NOMO-1 (cell line): ENCODE data around the gene C15orf39.

Source experiments
- DNase-seq, 2 experiments: peaks; one replicate each; lab custom pipeline; 2025; ENCODE audit not compliant: unreplicated experiment in 2 of 2; lab: John Stamatoyannopoulos, UW

C15orf39 gene

GRCh38 chr15:75171408-75171807 is 30.3 kb upstream of the C15orf39 start:
- DNase-seq: peak; percentile 38 to 42

- DNase-seq: no peak
Observed at GRCh38 chr15:75172284-75172820, 29.3 kb upstream of the C15orf39 start.

GRCh38 chr15:75174102-75174501 is 27.6 kb upstream of the C15orf39 start:
- DNase-seq: no peak

- DNase-seq: no peak
Observed at GRCh38 chr15:75174729-75175128, 27.0 kb upstream of the C15orf39 start.

- DNase-seq: no peak
Observed at GRCh38 chr15:75176396-75176761, 25.3 kb upstream of the C15orf39 start.

- peak in 1 of 2 experiments; percentile 9 for DNase-seq
Observed at GRCh38 chr15:75177360-75178071, 24.2 kb upstream of the C15orf39 start.

- peak; percentile 15 to 64 for DNase-seq
Observed at GRCh38 chr15:75178171-75178937, 23.3 kb upstream of the C15orf39 start.

- no peak for DNase-seq
Observed at GRCh38 chr15:75178938-75179745, 22.5 kb upstream of the C15orf39 start.

GRCh38 chr15:75179746-75180140 is 21.9 kb upstream of the C15orf39 start:
- DNase-seq: no peak

GRCh38 chr15:75181780-75182179 is 19.9 kb upstream of the C15orf39 start:
- DNase-seq: no peak

- no peak for DNase-seq
Observed at GRCh38 chr15:75182187-75183131, 19.2 kb upstream of the C15orf39 start.

GRCh38 chr15:75185271-75186029 is 16.2 kb upstream of the C15orf39 start:
- DNase-seq: no peak

GRCh38 chr15:75186044-75186443 is 15.6 kb upstream of the C15orf39 start:
- no peak for DNase-seq

- no peak for DNase-seq
Observed at GRCh38 chr15:75188499-75188898, 13.2 kb upstream of the C15orf39 start.

GRCh38 chr15:75191235-75191634 is 10.4 kb upstream of the C15orf39 start:
- no peak for DNase-seq

- DNase-seq: no peak
Observed at GRCh38 chr15:75192307-75192706, 9.4 kb upstream of the C15orf39 start.

GRCh38 chr15:75193272-75193671 is 8.4 kb upstream of the C15orf39 start:
- no peak for DNase-seq

- DNase-seq: peak; percentile 30 to 44
Observed at GRCh38 chr15:75193976-75194375, 7.7 kb upstream of the C15orf39 start.

GRCh38 chr15:75194397-75194796 is 7.3 kb upstream of the C15orf39 start:
- no peak for DNase-seq
